Measurements from ENCODE around the gene EFCAB8. TPM values are rescaled to one million over a fixed set of nuclear protein-coding genes. Genes with fewer than 3 reads are reported as not detected.

The EFCAB8 gene
- total RNA-seq, 1 donor from 2014 or later: not detected

DNA sequence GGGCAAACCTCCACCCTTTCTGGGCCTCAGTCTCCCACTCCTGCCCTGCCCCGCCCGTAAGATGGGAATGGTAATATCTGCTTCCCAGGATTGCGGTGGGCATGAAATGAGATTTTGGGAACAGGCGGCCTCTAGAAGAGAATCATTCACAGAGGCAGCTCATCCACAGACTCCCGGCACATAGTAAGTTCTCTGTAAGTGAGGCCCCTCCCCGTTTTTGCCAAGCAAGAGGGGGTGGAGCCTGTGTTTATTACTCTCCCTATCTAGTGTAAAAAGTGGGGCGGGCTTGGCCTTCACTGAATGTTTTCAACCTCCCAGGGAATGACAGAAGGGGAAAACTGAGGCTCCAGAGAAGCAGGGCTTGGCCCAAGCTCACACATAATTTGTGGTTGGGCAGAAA lies 125.5 kb downstream of the EFCAB8 start:
- H3K27me3 ChIP-seq: no peaks in the 10 kb centered on the region
- TF ChIP-seq POLR2AphosphoS5 (IDR thresholded peaks at IDR 0.05; ENCODE audit: insufficient read depth in 1 of 2, low read depth in 1 of 2) (no peak), POLR2A (IDR thresholded peaks at IDR 0.05) (no peak)
- TF ChIP-seq, protein P1, sequence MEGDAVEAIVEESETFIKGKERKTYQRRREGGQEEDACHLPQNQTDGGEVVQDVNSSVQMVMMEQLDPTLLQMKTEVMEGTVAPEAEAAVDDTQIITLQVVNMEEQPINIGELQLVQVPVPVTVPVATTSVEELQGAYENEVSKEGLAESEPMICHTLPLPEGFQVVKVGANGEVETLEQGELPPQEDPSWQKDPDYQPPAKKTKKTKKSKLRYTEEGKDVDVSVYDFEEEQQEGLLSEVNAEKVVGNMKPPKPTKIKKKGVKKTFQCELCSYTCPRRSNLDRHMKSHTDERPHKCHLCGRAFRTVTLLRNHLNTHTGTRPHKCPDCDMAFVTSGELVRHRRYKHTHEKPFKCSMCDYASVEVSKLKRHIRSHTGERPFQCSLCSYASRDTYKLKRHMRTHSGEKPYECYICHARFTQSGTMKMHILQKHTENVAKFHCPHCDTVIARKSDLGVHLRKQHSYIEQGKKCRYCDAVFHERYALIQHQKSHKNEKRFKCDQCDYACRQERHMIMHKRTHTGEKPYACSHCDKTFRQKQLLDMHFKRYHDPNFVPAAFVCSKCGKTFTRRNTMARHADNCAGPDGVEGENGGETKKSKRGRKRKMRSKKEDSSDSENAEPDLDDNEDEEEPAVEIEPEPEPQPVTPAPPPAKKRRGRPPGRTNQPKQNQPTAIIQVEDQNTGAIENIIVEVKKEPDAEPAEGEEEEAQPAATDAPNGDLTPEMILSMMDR (IDR thresholded peaks at IDR 0.05): no peak
- H3K27ac ChIP-seq: no peak overlapping the region
- no peaks in the 10 kb centered on the region for H3K36me3 ChIP-seq
- H3K4me3 ChIP-seq: no peak overlapping the region
- H3K4me1 ChIP-seq: no peaks in the 10 kb centered on the region
- no peaks in the 10 kb centered on the region for H3K9me3 ChIP-seq
- intact Hi-C loops (cut with DNase I): no loop called here
- DNase-seq (ENCODE audit: extremely low spot score in 2 of 2): no peak

DNA sequence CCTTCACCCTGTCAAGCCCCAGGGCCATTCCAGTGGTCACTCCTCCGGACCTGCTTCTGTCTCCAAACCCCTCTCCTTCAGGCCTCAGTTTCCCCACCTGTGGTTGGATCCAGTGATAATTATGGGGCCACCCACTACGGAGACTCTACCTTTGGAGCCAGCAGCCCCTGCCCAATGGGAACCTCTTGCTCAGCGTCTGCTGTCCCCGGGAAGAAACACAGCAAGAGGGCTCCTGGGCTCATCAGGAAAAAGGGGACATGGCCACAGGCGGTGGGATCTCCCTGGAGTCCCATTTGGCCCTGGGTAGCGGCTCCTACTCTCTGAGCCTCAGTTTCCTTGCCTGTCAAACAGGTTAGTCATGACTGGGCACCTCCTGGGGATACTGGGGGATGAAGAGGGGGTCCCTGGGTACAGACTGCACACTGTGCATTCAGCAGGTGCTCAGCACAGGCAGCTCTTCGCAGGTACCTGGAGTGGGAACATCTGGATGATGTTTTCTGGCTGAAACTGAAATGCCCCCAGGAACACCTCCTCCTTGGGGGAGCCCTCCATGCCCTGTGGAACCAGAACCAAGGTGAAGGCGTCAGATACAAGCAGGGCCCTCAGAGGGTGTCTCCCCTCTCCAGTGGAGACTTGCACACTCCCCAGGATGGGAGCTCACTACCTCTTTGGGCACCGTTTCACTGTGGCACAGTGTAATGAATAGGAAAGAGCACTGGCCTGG lies 126.1 kb downstream of the EFCAB8 start:
- Histone ChIP-seq H3K4me3 (no peak overlapping the region), H3K27me3 (no peaks in the 10 kb centered on the region), H3K36me3 (no peaks in the 10 kb centered on the region), H3K9me3 (no peaks in the 10 kb centered on the region), H3K27ac (no peak overlapping the region), H3K4me1 (no peaks in the 10 kb centered on the region)
- DNase-seq (ENCODE audit: extremely low spot score in 2 of 2): no peak
- intact Hi-C loops (cut with DNase I): no loop called here
- no peak for TF ChIP-seq POLR2AphosphoS5 (IDR thresholded peaks at IDR 0.05; ENCODE audit: insufficient read depth in 1 of 2, low read depth in 1 of 2)
- TF ChIP-seq POLR2A (IDR thresholded peaks at IDR 0.05): no peak
- TF ChIP-seq, protein P1 (IDR thresholded peaks at IDR 0.05): no peak

DNA sequence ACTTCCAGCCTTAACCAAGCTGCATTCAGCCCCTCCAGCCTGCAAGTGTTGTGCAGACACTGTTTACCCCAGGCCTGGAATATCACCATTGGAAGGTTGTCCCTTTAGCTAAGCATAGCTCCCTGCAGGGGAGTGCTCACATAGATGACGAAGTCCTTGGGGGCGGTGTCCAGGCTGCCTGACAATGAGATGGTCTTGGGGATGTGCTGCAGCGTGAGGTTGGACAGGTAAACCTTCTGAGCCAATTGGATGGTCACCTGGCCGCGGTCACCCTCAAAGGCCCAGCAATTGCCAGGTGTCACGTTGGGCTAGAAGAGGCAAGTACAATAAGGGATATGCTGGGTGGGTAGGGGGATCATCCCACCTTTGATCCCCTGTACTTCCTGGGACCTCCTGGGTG lies 126.9 kb downstream of the EFCAB8 start:
- intact Hi-C loops (cut with DNase I): no loop called here

DNA sequence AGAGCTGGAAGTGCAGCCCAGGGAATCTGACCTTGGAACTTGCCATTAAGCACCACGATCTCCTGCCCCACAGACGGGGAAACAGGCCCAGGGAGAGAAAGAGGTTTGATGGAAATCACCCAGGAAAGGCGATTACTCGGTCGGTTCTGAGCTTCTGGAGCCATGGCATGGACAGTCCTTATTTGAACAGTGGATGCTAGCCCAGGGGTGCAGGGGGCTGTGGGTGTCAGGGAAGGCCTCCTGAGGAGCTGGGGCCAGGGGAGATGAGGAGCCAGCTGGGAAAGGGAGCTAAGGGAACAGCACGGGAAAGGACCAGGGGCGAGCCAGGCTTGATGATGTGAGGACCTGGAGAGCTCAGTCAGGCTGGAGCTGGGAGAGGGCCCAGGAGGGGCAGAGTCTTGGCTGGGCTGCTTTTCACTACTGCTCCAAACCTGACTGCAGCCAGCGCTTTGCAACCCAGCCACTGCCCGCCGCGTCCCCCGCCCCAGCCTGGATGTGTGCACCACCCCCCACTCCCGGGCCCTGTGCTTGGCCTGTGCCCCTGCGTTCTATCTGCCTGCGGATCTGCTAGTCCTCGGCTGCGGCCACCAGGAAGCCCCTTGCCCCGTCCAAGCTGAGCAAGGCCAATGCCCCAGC lies 127.7 kb downstream of the EFCAB8 start:
- intact Hi-C loops (cut with DNase I): no loop called here
- TF ChIP-seq POLR2A (IDR thresholded peaks at IDR 0.05) (no peak), POLR2AphosphoS5 (IDR thresholded peaks at IDR 0.05; ENCODE audit: insufficient read depth in 1 of 2, low read depth in 1 of 2) (no peak)
- TF ChIP-seq, protein P1 (IDR thresholded peaks at IDR 0.05): no peak
- H3K36me3 ChIP-seq: no peaks in the 10 kb centered on the region
- H3K27me3 ChIP-seq: no peaks in the 10 kb centered on the region
- DNase-seq (ENCODE audit: extremely low spot score in 2 of 2): no peak
- no peak overlapping the region for H3K4me3 ChIP-seq
- no peak overlapping the region for H3K27ac ChIP-seq
- no peaks in the 10 kb centered on the region for H3K4me1 ChIP-seq
- H3K9me3 ChIP-seq: no peaks in the 10 kb centered on the region

More for the DNA sequence above, 126.9 kb downstream of the EFCAB8 start:
- TF ChIP-seq POLR2AphosphoS5 (IDR thresholded peaks at IDR 0.05; ENCODE audit: insufficient read depth in 1 of 2, low read depth in 1 of 2) (no peak), POLR2A (IDR thresholded peaks at IDR 0.05) (no peak)
- TF ChIP-seq, protein P1 (IDR thresholded peaks at IDR 0.05): no peak
- Histone ChIP-seq H3K9me3 (no peaks in the 10 kb centered on the region), H3K36me3 (no peaks in the 10 kb centered on the region), H3K4me1 (no peaks in the 10 kb centered on the region), H3K27me3 (no peaks in the 10 kb centered on the region), H3K4me3 (no peak overlapping the region), H3K27ac (no peak overlapping the region)
- no peak for DNase-seq (ENCODE audit: extremely low spot score in 2 of 2)

Data from vagina (tissue), 2 donors.